ENCODE results near the gene OTUD7B. TPM values are rescaled to one million over a fixed set of nuclear protein-coding genes. Genes with fewer than 3 reads are reported as not detected.

Gene OTUD7B
- total RNA-seq (2013; cell fraction: nucleolus; rRNA removed), result 24.1 and 24.8 TPM in 2 replicates
- total RNA-seq (2014; rRNA removed) (8.4 and 8.7 TPM in 2 replicates), total RNA-seq (2014; rRNA removed; fragmentation: Illumina TruSeq; extraction: Trizol) (9.2 and 9.9 TPM in 2 replicates), total RNA-seq (2021) (20.7 and 24.9 TPM in 2 replicates), polyA plus RNA-seq (2011; rRNA removed) (4.3 and 7.4 TPM in 2 replicates), polyA plus RNA-seq (2014; fragmentation: Illumina TruSeq; extraction: Trizol) (8.2 and 10.7 TPM in 2 replicates), polyA plus RNA-seq (2014; fragmentation: Nextera tagmentation; extraction: Ambion mirVana) (1 to 10 TPM; 1.7 to 1.8 TPM), polyA plus RNA-seq (2014; rRNA removed) (5.8 and 5.9 TPM in 2 replicates), polyA plus RNA-seq (2016; fragmentation: Nextera tagmentation; extraction: Ambion mirVana) (1 to 10 TPM; 1.7 to 2.3 TPM), polyA minus RNA-seq (2011; rRNA and poly(A)+ RNA removed) (11.5 and 17.3 TPM in 2 replicates), Bru-seq, nascent RNA (percentile 74 among the genes with signal in this experiment), BruChase-seq, experiment 1, labeled RNA remaining after a 6-hour chase (percentile 79 among the genes with signal in this experiment), BruChase-seq, experiment 2, labeled RNA remaining after a 2-hour chase (percentile 78 among the genes with signal in this experiment)
- 2.8 TPM for polyA plus RNA-seq (2011; ENCODE audit: low read depth)
- polyA plus RNA-seq (2011; cell fraction: cytosol; rRNA removed), result 4.5 and 6.7 TPM in 2 replicates
- polyA plus RNA-seq (2011; cell fraction: nucleus; rRNA removed), result 4.3 and 5.6 TPM in 2 replicates
- polyA plus RNA-seq (2012), result 3.8 and 5.9 TPM in 2 replicates
- polyA minus RNA-seq (2011; cell fraction: cytosol; rRNA and poly(A)+ RNA removed), result 2.8 and 4.4 TPM in 2 replicates
- 3.5 and 6.0 TPM in 2 replicates for polyA minus RNA-seq (2011; cell fraction: nucleus; rRNA and poly(A)+ RNA removed)
- long read RNA-seq, experiment 1, partial matches to known transcripts, result 0 of 2 reads
- long read RNA-seq, experiment 1, other reads (novel, unspliced or antisense), result 2 of 2 reads
- long read RNA-seq, experiment 2, partial matches to known transcripts, result 0 of 4 reads
- long read RNA-seq, experiment 2, other reads (novel, unspliced or antisense), result 4 of 4 reads

GRCh38 chr1:150010393-150011115 is at the start of gene OTUD7B:
OTUD7B (minus strand) TSS chr1:150010726; CDS start chr1:149977510, 33,216 bp downstream.
- H3K4me3 ChIP-seq, result peak within 1 kb of the TSS; percentile 99
- RAD21 ChIA-PET (ENCODE audit: unreplicated experiment), result interaction anchor here (0.7 to 4.7 kb wide), 6 partner anchors 8 to 153 kb away, joined by 3 to 29 read pairs (median 4); partner anchors contain the start of gene VPS45
- H2AFZ ChIP-seq (ENCODE audit: control insufficient read depth, low read depth, low read length), result peak within 1 kb of the TSS; percentile 99
- peaks cover 30% of the 10 kb centered on the region for H3K79me2 ChIP-seq (ENCODE audit: control insufficient read depth, insufficient read depth, low read length)
- ATAC-seq, result peak; percentile 91
- in situ Hi-C loops (cut with MboI) (no loop called here), intact Hi-C loops (cut with micrococcal nuclease; ENCODE audit: unreplicated experiment) (no loop called here)
- DNase-seq (ENCODE audit: low read depth, low spot score), result no peak
- peak within 1 kb of the TSS; percentile 89 for H3K9ac ChIP-seq (ENCODE audit: control insufficient read depth, insufficient read depth, low read length)
- H4K20me1 ChIP-seq (ENCODE audit: control insufficient read depth, insufficient read depth), result no peaks in the 10 kb centered on the region
- CTCF ChIA-PET, result interaction anchor here (0.6 to 4.5 kb wide), 7 partner anchors 9 to 63 kb away, joined by 4 to 22 read pairs (median 4); no protein-coding TSS in a partner anchor
- H3K4me1 ChIP-seq (ENCODE audit: control insufficient read depth, insufficient read depth, low read length), result no peaks in the 10 kb centered on the region
- H3K27me3 ChIP-seq (replicated peaks in 1 of 2; ENCODE audit: control insufficient read depth in 2 of 2, insufficient read depth in 2 of 2, low read length in 1 of 2), result no peaks in the 10 kb centered on the region
- FAIRE-seq, result no peak
- H3K36me3 ChIP-seq (ENCODE audit: control insufficient read depth in 2 of 2, insufficient read depth in 2 of 2, low read length in 1 of 2), result 0 out of 4 replicates have a peak, but pooled peaks cover 0 to 4% of the 10 kb centered on the region in 2 experiments
- SMC1A ChIA-PET (ENCODE audit: uncharacterized antibody, unreplicated experiment), result interaction anchor here (1.3 to 8.5 kb wide), 6 partner anchors 9 to 54 kb away, joined by 3 to 73 read pairs (median 5); no protein-coding TSS in a partner anchor
- POLR2A ChIA-PET, result interaction anchor here (0.9 to 3.2 kb wide), 9 partner anchors 8 to 142 kb away, joined by 3 to 28 read pairs (median 4); no protein-coding TSS in a partner anchor
- H3K9me3 ChIP-seq (replicated peaks; ENCODE audit: control insufficient read depth, insufficient read depth, low read length), result no peaks in the 10 kb centered on the region
- H3K4me2 ChIP-seq (ENCODE audit: control insufficient read depth, insufficient read depth), result peak within 1 kb of the TSS; percentile 68
- H3K27ac ChIP-seq (ENCODE audit: control insufficient read depth, insufficient read depth), result peak within 1 kb of the TSS; percentile 84
- WGBS (ENCODE audit: insufficient coverage, insufficient replicate concordance, low lambda C conversion rate, missing lambda C conversion rate), result 1% methylated on average over 47 of the region's 59 CpGs
- no TSS peak for BruUV-seq (replicated peaks)
- TF ChIP-seq ATF2 (IDR thresholded peaks at IDR 0.05; ENCODE audit: low read length) (no peak), HDGF (IDR thresholded peaks at IDR 0.05) (no peak; the same call in 1 of the 2 replicates), STAT3 (IDR thresholded peaks at IDR 0.05; ENCODE audit: low read depth, low read length) (no peak), NRF1 (conservative IDR thresholded peaks at IDR 0.05; ENCODE audit: low read depth, low read length) (no peak), FOXM1 (IDR thresholded peaks at IDR 0.05; ENCODE audit: low read depth, low read length) (0 out of 2 replicates have a peak, but pooled peaks have one; percentile 61), HCFC1 (IDR thresholded peaks at IDR 0.05; ENCODE audit: low read length) (peak; percentile 67), NR2F1 (conservative IDR thresholded peaks at IDR 0.05) (peak; percentile 85), BACH1 (IDR thresholded peaks at IDR 0.05; ENCODE audit: borderline replicate concordance) (peak; percentile 38; the same call in 1 of the 2 replicates), KDM1A (IDR thresholded peaks at IDR 0.05; ENCODE audit: borderline replicate concordance) (no peak), ZNF622 (IDR thresholded peaks at IDR 0.05) (no peak), MYC (IDR thresholded peaks at IDR 0.05; ENCODE audit: insufficient read depth, insufficient read length, insufficient replicate concordance, low read length, severe bottlenecking) (no peak), RCOR1 (conservative IDR thresholded peaks at IDR 0.05; ENCODE audit: low read depth, low read length) (no peak), PBX3 (IDR thresholded peaks at IDR 0.05; ENCODE audit: insufficient replicate concordance, low read depth, low read length) (no peak), SKIL (IDR thresholded peaks at IDR 0.05; ENCODE audit: low read depth, poor library complexity, severe bottlenecking) (no peak), ZNF24 (IDR thresholded peaks at IDR 0.05) (peak; percentile 45; the same call in 1 of the 2 replicates)
